Gastrocnemius medialis (tissue), 4 donors: Measurements from ENCODE around the gene PCP4L1.

Experiments used
- POLR2A ChIP-seq, 2 donors: fragments of 450-650 bp; IDR thresholded peaks; one replicate each; pipeline ENCODE4 v1.6.1; 2017; ENCODE audit warnings: antibody characterized with exemption in 2 of 2, mild to moderate bottlenecking in 2 of 2, moderate library complexity in 2 of 2
- TF ChIP-seq, protein P1 (sequence below), 5 experiments: fragments of 450-650 bp in 3 of 5; fragments of 200-600 bp in 2 of 5; sonication (generic) in 2 of 5; IDR thresholded peaks in 4 of 5; conservative IDR thresholded peaks in 1 of 5; 1 replicate in 4 of 5; 2 replicates in 1 of 5; pipeline ENCODE4 v1.5.1; 2016 to 2019; ENCODE audit warnings: antibody characterized with exemption in 5 of 5, mild to moderate bottlenecking in 3 of 5, moderate library complexity in 3 of 5

DNA sequence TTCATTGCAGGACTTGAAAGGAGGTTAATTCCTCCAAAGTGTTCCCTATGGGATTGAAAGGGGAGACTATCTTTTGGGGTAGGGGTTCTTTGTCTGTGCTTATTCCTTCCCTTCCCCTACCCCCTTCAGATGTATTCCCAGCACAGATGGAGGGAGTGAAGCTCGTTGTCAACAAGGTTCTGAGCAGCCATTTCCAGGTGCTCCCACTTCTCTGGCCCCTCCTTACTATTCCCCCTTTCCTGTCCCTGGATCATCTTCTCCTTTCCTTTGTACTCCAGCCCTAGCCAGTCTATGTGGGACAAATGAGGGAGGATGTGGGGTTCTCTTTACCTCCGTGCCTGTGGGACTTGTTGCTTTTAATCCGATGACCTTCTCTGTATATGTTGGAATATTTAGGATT is 31.8 kb upstream of the PCP4L1 start:
- TF ChIP-seq, protein P1, sequence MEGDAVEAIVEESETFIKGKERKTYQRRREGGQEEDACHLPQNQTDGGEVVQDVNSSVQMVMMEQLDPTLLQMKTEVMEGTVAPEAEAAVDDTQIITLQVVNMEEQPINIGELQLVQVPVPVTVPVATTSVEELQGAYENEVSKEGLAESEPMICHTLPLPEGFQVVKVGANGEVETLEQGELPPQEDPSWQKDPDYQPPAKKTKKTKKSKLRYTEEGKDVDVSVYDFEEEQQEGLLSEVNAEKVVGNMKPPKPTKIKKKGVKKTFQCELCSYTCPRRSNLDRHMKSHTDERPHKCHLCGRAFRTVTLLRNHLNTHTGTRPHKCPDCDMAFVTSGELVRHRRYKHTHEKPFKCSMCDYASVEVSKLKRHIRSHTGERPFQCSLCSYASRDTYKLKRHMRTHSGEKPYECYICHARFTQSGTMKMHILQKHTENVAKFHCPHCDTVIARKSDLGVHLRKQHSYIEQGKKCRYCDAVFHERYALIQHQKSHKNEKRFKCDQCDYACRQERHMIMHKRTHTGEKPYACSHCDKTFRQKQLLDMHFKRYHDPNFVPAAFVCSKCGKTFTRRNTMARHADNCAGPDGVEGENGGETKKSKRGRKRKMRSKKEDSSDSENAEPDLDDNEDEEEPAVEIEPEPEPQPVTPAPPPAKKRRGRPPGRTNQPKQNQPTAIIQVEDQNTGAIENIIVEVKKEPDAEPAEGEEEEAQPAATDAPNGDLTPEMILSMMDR (IDR thresholded peaks at IDR 0.05 in 4 of 5, conservative IDR thresholded peaks at IDR 0.05 in 1 of 5): no peak
- no peak for TF ChIP-seq POLR2A (IDR thresholded peaks at IDR 0.05)
